Measurements from ENCODE around the gene CEP83. TPM values are rescaled to one million over a fixed set of nuclear protein-coding genes. Genes with fewer than 3 reads are reported as not detected.

The CEP83 gene
- total and polyA plus RNA-seq, 2 experiments from 2014 or later: 29.8 to 33.7 TPM

- TF ChIP-seq NANOG (IDR thresholded peaks at IDR 0.05; ENCODE audit: borderline replicate concordance): no peak
- TF ChIP-seq ETS1 (IDR thresholded peaks at IDR 0.05): no peak
- TF ChIP-seq ZNF462 (CRISPR knock-in tag; IDR thresholded peaks at IDR 0.05): no peak
- no peak for TF ChIP-seq EZH2phosphoT487 (IDR thresholded peaks at IDR 0.05; ENCODE audit: unreplicated experiment)
Measured at GRCh38 chr12:94289461-94290312, 170.0 kb downstream of the CEP83 start (continued).

GRCh38 chr12:94287245-94287628 lies 172.4 kb downstream of the CEP83 start:
- H3K79me2 ChIP-seq (replicated peaks; ENCODE audit: insufficient read depth): no peaks in the 10 kb centered on the region
- H3K27ac ChIP-seq (ENCODE audit: low read depth): no peak overlapping the region
- H3K27me3 ChIP-seq (ENCODE audit: insufficient read depth): no peaks in the 10 kb centered on the region
- no peaks in the 10 kb centered on the region for H3K9me2 ChIP-seq (ENCODE audit: insufficient read depth)
- H3K36me3 ChIP-seq (ENCODE audit: insufficient read depth): no peaks in the 10 kb centered on the region
- Mint-ChIP-seq H3K4me3 (no peak overlapping the region), H3K36me3 (ENCODE audit: low read depth) (no peaks in the 10 kb centered on the region), H3K27ac (peak overlapping the region; percentile 17; the same call in 1 of the 2 replicates), H3K4me1 (peaks cover 52% of the 10 kb centered on the region), H3K27me3 (ENCODE audit: insufficient read depth, low read depth, poor library complexity) (peaks cover 14% of the 10 kb centered on the region), H3K9me3 (no peaks in the 10 kb centered on the region)
- H3K4me2 ChIP-seq: peak overlapping the region; percentile 64
- peak; percentile 9; the same call in 1 of the 3 replicates for ATAC-seq
- H3K4me1 ChIP-seq (ENCODE audit: insufficient read depth): peaks cover 33% of the 10 kb centered on the region
- no peaks in the 10 kb centered on the region for H3F3A ChIP-seq (replicated peaks; ENCODE audit: low read depth)
- 0 out of 2 replicates have a peak overlapping the region, but pooled peaks have one; percentile 17 for H3K4me3 ChIP-seq
- no peak for DNase-seq (ENCODE audit: low spot score)
- H2AFZ ChIP-seq: no peak overlapping the region
- no peaks in the 10 kb centered on the region for H4K20me1 ChIP-seq (replicated peaks; ENCODE audit: insufficient read depth)
- TF ChIP-seq EZH2 (IDR thresholded peaks at IDR 0.05; ENCODE audit: low read depth, unreplicated experiment) (no peak), ETS1 (IDR thresholded peaks at IDR 0.05) (no peak), REST (IDR thresholded peaks at IDR 0.05; ENCODE audit: unreplicated experiment) (no peak)

All from GM23338 (cell line).